ENCODE results near the gene USE1.

DNA sequence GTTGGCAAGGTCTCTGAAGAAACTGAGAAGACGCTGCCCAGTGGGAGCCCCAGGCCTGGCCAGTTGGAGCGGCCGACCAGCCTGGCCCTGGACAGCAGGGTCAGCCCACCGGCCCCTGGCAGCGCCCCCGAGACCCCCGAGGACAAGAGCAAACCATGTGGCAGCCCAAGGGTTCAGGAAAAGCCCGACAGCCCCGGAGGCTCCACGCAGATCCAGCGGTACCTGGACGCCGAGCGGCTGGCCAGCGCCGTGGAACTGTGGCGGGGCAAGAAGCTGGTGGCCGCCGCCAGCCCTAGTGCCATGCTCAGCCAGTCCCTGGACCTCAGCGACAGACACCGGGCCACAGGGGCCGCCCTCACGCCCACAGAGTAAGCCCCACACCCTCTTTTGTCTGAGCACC, 20.1 kb upstream of the USE1 start:
- TF ChIP-seq CTCF (IDR thresholded peaks at IDR 0.05; ENCODE audit: insufficient read depth, low read length) (no peak), POLR2AphosphoS5 (IDR thresholded peaks at IDR 0.05; ENCODE audit: low read depth) (no peak), SPI1 (IDR thresholded peaks at IDR 0.05; ENCODE audit: borderline replicate concordance, low read depth) (no peak), GABPA (IDR thresholded peaks at IDR 0.05; ENCODE audit: low read depth) (no peak)
- TF ChIP-seq, protein P1, sequence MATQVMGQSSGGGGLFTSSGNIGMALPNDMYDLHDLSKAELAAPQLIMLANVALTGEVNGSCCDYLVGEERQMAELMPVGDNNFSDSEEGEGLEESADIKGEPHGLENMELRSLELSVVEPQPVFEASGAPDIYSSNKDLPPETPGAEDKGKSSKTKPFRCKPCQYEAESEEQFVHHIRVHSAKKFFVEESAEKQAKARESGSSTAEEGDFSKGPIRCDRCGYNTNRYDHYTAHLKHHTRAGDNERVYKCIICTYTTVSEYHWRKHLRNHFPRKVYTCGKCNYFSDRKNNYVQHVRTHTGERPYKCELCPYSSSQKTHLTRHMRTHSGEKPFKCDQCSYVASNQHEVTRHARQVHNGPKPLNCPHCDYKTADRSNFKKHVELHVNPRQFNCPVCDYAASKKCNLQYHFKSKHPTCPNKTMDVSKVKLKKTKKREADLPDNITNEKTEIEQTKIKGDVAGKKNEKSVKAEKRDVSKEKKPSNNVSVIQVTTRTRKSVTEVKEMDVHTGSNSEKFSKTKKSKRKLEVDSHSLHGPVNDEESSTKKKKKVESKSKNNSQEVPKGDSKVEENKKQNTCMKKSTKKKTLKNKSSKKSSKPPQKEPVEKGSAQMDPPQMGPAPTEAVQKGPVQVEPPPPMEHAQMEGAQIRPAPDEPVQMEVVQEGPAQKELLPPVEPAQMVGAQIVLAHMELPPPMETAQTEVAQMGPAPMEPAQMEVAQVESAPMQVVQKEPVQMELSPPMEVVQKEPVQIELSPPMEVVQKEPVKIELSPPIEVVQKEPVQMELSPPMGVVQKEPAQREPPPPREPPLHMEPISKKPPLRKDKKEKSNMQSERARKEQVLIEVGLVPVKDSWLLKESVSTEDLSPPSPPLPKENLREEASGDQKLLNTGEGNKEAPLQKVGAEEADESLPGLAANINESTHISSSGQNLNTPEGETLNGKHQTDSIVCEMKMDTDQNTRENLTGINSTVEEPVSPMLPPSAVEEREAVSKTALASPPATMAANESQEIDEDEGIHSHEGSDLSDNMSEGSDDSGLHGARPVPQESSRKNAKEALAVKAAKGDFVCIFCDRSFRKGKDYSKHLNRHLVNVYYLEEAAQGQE (IDR thresholded peaks at IDR 0.05; ENCODE audit: insufficient replicate concordance, low read depth), result no peak
